OCI-LY3 (cell line): ENCODE data around the gene RBMX2.

Source experiments
- EZH2phosphoT487 ChIP-seq: fragments of 200-600 bp; shearing (Covaris generic); IDR thresholded peaks from 2 replicates; pipeline ENCODE4 v1.6.1; 2018; ENCODE audit warnings: antibody characterized with exemption, mixed run types, low read depth
- TF ChIP-seq, protein P1 (sequence below): fragments of 200-600, 300-600 bp; sonication (generic); IDR thresholded peaks from 2 replicates; pipeline ENCODE4 v1.5.1; 2014; ENCODE audit warnings: antibody characterized with exemption, low read length, low read depth

DNA sequence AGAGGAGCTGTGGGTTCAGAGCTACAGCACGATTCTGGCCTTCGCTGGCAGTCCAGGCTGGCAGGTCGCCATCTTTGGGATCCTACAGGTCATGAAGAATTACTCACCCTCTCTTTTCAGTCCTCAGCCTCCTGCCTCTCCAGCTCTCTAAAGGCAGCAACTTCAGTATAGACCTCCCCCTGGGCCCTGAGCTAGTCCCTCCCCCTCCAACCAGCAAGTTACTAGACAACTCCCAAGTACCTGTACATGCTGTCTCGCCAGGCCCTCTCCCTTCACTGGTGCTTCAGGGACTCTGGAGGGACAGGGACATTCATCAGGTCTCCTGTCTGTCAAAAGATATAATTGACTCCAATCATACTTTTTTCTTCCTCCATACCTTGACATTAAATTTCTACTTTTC lies 16.3 kb upstream of the RBMX2 start, which contains the start of gene GPR119:
- TF ChIP-seq, protein P1, sequence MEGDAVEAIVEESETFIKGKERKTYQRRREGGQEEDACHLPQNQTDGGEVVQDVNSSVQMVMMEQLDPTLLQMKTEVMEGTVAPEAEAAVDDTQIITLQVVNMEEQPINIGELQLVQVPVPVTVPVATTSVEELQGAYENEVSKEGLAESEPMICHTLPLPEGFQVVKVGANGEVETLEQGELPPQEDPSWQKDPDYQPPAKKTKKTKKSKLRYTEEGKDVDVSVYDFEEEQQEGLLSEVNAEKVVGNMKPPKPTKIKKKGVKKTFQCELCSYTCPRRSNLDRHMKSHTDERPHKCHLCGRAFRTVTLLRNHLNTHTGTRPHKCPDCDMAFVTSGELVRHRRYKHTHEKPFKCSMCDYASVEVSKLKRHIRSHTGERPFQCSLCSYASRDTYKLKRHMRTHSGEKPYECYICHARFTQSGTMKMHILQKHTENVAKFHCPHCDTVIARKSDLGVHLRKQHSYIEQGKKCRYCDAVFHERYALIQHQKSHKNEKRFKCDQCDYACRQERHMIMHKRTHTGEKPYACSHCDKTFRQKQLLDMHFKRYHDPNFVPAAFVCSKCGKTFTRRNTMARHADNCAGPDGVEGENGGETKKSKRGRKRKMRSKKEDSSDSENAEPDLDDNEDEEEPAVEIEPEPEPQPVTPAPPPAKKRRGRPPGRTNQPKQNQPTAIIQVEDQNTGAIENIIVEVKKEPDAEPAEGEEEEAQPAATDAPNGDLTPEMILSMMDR = no peak
- no peak for TF ChIP-seq EZH2phosphoT487
